ENCODE results near the gene ADAT2.

DNA sequence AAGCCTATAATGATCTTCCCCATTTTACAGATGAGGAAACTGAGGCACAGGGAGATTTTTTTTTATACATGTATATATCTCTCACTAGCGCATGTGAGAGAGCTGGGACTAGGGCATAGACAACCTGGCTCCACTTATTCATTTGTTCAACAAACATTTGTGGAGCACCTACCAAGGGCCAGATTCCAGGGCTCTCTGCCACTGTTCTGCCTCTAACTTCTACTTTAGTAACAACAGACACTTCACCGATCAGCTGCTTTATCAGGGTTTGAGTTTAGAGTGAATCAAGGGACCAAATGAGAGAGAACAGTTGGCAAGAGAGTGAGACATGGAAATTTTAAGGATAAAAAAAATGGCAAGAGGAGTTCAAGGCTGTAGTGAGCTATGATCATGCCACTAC, 7.4 kb downstream of the ADAT2 start:
- no peak for TF ChIP-seq POLR2A (IDR thresholded peaks at IDR 0.05)
- no peak for TF ChIP-seq CTCF (IDR thresholded peaks at IDR 0.05)
